NCI-H345 (cell line): ENCODE data around the gene NPTXR.

Experiments
- DNase-seq: peaks from one replicate; lab custom pipeline; 2025; lab: John Stamatoyannopoulos, UW

NPTXR gene

DNA sequence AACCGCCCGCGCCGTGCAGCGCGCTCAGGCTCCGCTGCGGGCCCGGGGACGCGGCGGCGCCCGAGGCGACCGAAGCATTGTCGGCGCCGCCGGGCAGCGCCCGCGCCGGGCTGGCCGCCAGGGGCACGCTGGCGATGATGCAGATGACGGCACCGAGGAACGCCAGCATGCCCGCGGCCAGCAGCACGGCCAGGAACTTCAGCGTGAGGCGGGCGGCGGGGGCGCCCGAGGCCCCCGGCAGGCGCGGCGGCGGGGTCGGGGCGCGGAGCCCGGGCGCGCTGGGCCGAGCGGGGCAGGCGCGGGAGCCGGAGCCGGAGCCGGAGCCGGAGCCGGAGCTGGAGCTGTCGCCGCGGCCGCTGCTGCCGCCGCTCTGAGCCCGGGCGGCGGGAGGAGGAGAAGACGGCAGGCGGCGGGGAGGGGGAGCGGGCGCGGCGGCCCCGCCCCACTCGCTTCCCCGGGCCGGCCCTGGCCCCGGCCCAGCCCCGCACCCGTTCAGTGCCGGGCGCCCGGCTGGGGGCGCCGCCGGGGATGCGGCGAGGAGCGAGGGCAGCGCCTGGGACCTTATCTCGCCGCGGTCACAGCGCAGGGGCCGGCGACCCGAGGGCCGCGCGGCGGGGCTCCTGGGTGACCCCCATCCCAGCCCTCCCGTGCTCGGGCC, at the start of gene NPTXR:
Gene NPTXR (minus strand): TSS at position 372 of the 658 bp plus-strand sequence.
- DNase-seq = peak; percentile 63

DNA sequence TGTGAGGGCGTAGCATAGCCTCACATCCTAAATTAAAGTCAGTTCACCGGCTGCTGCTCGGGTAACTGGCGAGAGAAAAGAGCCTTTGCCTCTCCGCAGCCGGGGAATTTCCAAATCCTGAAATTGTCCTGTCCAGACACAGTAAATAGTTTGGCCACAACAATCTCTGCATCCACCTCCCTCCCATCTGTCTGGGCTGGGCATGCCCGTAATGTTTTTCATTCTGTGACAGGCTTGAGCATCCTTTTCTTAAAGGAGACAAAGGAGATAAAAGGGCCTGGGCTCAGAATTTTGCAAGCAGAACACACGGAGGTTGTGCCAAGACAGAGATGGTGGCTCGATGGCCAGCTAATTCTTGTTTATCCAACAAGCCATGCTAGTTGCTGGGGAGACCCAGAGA, 47.4 kb upstream of the NPTXR start:
- no peak for DNase-seq

DNA sequence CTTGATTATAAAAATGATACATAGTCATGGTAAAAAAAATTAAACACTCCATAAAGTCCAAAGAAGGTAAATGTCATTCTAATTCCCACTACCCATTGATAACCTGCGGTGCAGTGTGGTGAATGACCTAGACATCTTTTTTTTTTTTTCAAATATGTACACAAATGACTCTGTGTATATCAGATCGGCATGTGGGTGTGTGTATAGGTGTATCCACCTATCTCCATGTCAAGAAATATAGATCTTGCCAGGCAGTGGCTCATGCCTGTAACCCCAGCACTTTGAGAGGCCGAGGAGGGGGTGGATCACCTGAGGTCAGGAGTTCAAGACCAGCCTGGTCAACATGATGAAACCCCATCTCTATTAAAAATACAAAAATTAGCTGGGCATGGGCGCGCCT, 46.5 kb upstream of the NPTXR start:
- DNase-seq = no peak

DNA sequence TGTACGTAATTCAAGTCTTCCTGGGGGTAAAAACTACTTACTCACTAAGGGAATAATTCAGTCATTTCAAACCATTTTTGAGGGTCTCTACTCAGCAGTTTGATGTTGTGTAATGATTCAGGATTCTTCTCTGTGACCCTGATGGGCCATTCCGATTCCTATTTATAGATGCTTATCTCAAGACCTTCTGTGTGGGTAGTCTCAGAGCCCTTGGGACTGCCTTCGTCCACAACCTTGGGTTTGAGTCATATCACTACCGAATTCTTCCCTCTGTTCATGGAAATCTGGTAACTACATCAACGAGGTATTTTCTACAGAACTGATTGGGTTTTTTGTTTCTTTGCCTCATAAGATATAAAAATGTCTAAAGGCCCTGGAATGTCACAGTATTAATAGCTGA, 42.5 kb upstream of the NPTXR start:
- DNase-seq = no peak

DNA sequence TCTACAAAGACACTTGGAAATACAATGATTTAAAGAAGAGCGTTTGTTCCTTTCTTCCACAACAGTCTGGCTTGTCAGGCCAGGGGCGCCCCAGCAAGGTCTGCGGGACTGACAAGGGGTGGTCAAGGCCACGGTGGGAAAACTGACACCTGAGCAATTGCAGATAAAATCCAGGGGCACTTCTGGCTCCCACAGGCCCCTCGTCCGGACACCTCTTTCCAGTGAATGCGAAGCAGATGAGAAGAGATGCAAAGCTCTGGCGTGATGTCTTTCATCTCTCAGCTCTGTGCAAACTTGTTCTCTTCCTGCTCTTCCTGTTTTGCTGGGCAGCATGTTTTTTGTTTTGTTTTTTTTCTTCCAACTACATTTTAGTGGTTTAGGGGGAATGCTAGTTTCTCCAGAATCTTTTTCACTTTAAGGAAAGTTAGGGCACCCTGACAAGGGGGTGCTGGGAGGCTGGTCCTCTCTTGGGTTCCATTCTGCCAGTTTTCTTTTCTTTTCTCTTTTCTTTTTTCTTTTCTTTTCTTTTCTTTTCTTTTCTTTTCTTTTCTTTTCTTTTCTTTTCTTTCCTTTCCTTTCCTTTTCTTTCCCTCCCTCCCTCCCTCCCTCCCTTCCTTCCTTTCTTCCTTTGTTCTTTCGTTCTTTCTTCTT, 39.3 kb upstream of the NPTXR start:
- no peak for DNase-seq

DNA sequence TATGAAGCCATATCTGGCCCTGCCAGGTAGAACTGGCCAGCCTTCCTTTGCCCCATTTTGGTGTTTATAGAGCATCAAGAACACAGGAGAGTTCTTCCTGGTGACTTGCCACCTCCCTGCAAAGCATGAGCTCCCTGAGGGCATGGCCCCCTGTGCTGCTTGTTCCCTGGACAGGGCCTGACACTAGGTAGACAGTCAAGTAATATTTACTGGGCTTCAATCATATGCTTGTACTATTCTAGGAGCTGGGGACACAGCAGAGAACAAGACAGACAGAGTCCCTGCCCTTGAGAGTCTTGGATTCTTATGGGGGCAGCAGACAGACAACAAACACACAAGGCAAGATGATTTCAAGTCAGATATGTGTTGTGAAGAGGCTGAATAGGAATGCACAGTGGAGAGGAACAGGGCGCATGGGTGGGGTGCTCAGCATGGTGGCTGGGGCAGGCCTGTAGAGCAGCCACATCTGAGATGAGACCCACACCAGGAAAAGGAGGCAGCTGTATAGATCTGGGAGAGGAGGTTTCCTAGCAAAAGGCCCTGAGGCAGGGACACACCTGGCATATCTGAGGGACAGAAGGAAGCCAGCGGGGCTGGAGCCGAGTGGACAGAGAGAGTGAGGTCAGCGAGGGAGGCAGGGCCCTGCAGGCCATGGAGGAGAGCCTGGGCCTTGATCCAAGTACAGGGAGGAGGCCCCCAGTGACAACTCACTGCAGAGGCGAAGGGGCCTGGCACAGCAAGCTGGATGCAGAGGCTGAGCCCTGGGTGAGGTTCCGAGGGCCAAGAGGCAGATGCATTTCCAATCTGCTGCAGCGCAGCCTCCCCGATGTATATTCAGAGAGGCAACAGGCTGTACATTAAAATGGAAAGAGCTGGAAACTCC, 38.4 kb upstream of the NPTXR start:
- DNase-seq = no peak

DNA sequence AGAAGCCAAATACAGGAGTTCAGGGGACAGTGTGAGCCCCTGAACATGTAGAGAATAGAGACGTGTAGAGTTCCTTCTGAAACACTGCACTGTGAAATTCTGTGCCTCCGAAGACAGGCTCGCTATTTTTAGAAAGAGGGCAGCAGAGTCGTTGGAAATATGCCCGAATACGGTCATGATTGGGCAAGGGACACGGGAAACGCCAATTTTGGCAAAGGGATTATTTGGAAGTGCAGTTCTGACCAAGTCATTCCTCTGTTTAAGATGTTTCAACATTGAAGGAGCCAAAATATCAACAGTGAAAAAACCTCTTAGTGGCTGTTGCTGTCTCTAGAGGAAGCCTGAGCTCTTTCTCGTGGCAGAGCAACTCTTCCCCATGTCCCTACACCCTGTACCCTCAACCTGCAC, 37.6 kb upstream of the NPTXR start:
- no peak for DNase-seq

DNA sequence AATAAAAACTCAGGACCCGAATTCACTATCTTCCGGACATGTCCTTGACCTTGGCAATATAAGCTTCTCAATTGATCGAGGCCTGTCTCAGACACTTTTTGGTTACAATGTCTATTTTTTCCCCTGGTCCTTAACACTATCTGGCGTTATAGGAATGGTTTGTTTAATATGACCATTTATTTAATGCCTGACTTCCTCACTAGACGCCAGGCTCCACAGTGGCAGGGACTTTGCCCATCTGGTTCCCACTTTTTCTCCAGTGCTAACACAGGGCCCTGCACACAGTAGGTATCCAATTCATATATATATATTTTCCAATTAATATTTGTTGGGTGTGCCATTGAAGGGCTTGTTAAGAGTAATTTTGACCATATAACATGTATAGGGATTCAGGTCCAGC, 36.1 kb upstream of the NPTXR start:
- DNase-seq = no peak

DNA sequence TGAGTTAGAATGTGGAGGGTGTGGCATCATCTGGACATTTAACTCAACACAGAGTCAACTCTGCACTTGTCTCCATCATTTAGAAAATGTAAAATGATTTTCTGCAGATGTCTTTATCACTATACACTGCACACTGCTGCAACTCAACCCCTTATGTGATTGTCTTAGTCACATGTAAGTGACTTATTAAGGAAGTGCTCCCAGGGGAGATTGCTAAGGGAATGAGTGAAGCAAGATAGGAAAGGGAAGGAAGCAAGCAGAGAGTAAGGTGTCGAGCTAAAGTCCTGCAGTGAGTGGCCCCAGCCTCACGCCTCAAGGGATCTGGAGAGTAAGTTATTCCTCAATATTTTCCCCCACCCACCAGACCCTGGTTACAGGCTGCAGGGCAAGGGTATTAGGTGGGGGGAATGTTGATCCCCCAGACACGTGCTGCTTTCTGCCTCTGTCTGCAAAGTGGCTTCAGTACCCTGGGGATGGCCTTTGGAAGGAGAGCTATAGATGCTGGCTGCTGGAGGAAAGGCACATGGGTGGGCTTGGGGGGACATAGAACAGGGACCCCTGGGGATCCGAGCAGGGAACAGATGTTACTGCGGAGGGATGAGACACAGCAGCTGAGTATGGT, 35.4 kb upstream of the NPTXR start:
- DNase-seq = no peak

DNA sequence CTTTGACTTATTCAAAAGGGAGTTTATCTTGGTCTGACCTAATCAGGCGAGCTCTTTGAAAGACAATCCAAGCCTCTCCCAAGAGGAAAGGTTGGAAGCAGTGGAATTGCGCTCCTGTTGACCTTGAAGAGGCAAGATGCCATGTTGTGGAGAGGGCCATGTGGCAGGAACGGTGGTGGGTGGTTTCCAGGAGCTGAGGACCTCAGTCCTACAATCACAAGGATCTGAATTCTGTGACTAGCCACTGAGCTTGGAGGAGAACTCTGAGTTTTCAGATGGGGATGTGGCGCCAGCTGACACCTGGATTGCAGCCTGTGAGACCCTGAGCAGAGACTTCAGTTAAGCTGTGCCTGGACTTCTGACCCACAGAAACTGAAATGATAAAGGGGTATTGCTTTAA, 34.2 kb upstream of the NPTXR start:
- no peak for DNase-seq

DNA sequence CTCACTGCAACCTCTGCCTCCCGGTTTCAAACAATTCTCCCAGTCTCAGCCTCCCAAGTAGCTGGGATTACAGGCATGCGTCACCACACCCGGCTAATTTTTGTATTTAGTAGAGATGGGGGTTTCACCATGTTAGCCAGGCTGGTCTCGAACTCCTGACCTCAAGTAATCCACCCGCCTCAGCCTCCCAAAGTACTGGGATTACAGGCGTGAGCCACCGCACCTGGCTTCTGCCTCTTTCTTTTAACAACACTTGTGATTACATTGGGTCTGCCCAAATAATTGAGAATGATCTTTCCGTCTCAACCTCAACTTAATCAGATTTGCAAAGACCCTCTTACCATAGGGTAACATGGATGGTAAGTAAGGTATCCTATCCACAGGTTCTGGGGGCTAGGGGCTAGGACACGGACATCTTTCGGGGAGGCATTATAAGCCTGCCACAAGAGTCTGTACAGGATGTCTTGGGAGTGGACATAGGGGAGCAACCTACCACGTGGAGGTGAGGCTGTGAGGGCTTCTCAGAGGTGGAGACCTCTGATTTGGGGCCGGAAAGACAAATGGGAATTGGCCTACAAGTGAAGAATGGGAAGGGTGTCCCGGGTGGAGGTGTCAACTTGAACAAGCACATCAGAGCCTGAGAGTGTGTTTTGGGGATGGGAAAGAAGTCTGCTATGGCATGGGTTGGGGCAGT, 30.8 kb upstream of the NPTXR start:
- DNase-seq = no peak

DNA sequence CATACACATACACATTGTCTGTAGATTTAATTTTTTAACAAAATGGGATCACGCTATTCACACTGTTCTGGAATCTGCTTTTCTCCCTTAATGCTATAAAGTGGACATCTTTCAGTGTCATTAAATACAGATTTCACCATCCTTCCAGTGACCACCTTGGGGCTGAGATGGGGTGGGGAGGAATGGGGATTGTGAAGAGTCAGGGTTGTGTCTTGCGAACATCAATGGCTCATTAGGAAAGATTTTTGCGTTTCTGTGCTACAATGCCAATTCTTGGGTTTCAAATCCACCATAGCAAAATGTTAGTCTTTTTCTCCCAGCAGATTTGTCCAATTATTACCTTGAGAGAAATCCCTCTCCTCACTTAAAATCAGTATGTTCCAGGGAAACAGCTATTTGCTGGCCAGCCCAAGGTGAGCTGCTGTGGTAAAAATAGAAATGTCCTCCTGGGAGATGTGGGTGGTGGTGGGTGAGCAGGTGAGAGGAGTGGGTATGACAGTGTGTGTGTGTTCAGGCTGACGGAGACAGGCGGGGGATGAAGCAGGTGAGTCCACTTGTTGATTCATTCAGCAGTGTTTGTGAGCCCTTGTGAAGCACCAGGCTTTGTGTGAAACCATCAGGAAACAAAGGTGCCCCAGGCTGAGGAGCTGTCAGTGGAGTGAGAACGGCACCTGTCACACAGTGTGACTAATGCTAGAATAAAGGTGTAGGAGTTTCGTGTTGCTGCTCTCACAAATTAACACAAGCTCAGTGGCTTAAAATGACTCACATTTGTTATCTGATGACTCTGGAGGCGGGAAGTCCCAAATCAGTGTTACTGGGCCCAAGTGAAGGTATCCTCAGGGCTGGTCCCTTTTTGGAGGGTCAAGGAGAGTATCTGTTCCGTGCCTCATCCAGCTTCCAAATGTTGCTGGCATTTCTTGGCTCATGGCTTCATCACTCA, 29.9 kb upstream of the NPTXR start:
- peak; percentile 93 for DNase-seq

DNA sequence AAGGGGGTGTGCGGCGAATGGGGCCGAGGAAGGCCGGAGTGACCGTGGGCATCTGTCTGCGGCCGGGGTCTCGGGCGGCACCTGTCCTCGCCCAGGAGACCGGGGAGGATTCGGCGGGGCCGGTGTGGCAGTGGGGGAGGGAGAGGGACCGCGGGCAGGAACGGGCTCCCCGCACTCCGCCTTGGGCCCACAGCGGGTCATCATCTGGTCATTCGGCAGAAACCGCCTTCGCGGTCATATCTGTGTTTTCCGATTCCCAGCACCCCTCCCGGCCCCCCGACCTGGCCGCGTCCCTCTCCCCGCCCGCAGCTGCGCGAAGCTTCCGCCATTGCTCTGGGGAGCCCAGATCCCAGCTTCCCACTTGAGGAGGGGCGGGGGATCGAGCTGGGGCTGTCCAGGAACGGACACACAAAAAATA, 29.0 kb upstream of the NPTXR start:
- peak; percentile 64 for DNase-seq

DNA sequence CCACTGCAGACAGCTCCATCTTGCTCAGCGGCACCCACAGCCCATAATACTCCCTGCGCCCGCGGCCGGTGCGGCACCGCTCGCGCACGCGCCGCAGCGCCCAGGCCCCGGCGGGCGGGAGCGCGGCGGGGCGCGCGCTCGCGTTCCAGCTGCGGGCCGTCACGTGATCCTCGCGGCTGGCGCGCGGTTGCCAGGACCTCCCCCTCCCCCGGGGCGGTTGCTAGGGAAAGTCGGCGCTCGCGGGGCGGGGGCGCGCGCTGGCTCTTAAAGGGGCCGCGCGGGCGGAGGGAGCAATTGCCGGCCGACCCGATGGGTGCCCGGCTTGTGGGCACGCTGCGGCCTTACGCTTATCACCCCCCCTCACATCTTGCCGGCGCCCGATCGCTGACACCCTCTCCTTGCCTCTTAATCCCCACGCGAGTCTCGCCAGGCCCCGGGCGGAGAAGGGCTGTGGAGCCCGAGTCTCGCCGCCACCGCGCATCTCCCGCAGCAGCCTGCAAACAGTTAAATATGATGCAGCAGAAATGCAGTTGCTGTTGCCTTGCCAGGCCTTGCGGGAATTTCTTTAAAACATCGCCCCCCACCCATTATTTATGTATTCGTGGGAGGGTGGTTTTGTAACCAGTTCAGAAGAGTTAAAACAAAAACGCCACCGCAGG, 28.5 kb upstream of the NPTXR start, which contains the start of gene CBX6:
Gene CBX6 (minus strand): TSS at position 45 of the 659 bp plus-strand sequence. CDS start 26 bp downstream, at position 19.
- DNase-seq = peak; percentile 92

DNA sequence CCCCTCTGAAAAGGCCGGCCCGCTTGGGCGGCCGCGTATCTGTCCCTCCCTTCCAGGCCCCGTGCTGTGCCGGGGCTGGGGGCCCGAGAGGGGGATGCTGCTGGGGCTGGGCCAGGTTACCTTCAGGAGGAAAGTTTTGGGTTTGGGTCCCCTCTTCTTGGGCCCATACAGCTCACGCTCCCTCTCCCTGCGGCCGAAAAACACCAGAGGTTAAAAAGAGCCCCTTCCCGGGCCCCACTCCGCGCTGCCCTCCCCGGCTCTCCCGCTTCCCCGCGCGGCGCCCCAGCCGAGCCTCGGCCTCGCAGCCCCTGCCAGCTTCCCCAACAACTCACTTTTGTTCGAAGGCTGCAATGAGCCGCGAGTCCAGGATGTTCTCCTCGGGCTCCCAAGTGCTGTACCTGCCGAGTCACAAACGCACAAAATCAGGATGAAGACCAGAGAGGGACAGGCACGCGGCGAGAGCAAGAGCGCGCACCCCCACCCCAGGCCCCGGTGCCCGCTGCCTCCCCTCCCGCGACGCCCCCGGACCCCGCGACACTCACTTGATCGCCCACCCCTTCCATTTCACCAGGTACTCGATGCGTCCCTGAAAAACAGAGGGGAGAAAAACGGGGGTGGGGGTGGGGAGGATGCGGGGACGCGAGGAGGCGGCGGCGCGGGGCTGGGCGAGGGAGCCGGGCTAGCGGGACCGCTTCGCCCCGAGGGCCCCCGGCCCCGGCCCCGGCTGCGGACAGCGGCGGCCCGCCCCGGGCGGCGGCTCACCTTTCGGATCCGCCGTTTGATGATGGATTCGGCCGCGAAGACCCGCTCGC, 27.7 kb upstream of the NPTXR start:
- no peak for DNase-seq

DNA sequence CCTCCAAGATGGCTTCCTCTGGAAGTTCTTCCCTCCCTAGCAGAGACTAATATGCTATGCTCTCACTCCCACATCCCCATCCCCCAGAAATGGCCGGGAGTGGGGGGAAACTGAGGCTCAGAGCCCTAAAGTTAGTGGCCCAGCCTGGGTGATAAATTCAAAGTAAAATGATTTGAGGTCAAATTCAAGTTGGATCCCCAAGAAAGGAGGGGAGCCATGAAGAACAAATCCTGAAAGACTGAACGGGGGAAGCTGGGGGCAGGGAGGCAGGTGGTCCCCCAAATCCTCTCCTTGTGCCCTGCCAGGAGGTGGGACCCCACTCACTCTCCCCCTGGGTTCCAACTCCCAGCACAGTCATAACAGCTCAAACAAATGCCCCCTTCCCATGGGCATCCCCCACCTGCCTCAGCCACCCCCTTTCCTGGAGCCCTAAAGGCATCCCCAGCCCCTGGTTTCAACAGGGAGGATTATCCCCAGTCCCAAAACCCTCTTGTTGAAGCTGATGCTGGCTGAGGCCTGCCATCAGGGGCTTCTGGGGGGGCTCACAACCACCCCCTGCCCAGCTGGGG, 27.0 kb upstream of the NPTXR start:
- no peak for DNase-seq

DNA sequence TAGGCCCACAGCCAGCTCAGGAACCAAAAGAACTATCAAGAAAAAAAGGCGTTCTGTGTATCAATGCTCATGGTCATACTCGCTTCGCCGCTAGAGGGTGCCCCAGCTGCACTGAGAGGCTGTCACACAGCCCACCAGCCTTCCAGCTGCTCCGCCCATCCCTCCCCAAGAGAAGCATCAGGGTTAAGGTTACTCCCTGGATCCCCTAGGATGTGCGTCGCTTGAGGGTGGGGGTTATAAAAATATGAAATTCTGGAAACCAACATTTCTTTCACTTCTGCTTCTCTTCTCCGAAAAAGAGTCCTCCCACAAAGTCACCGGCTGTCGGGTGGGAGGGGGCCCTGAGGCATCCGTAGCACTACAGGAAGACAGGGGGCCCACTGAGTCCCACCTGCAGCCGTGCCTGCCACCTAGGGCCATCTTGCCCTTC, 26.5 kb upstream of the NPTXR start:
- peak; percentile 75 for DNase-seq

DNA sequence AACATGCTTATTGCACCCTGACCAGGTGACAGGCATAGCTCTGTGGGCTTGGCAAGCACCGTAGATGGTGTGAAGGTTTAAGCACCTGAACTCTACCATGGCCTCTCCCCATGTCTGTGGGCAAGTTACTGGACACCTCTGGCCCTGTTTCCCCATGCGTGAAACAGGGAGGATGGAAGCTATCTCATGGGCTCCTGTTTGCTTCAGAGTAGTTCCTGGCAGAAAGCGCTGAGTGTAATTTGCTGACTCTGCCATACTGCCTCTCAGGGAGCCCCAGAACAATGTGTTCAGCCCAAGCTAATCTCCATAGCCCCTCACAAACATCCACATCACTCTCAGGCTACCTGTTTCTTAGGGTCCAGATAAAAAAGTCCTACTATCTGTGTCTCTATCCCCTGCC, 25.8 kb upstream of the NPTXR start:
- no peak for DNase-seq

DNA sequence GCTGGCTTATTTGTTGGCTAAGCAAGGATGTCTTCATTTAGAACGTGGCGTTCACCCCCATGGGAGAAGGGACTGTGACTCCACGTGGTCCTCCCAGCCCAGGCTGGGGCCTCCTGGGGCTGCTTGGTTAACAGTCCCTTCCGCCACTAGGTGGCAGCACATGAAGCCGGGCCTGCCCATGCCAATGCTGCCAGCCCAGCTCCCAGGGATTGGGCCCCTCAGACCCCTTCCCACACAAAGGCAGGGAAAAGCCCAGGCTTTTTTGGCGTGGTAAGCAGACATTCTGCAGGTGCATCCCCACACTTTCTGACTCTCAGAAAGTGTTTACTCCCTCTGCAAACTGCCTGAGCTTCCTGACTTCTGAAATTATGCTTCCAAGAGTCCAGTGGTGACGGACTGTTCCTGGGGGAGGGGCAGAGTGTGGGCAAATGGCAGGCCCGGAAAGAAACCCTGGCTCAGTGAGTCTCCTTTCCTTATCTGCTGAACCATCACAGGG, 25.1 kb upstream of the NPTXR start:
- DNase-seq = peak; percentile 66
